Activated naive CD8-positive, alpha-beta T cell treated with anti-CD3 and anti-CD28 coated beads, Interleukin-2, amount 10 ng/mL, durations not matched to agents 7 days and 5 days (primary cell): Measurements from ENCODE around the gene MPPED2. TPM values are rescaled to one million over a fixed set of nuclear protein-coding genes. Genes with fewer than 3 reads are reported as not detected.

Source experiments
- ATAC-seq: fragments of 150-1000 bp; cut with Tn5 transposase; one replicate; pipeline ENCODE4 v1.10.0; 2021; ENCODE audit warnings: low read depth, moderate library complexity
- POLR2A ChIA-PET: fragments of 350-600 bp; sonication (Branson Sonifier 250); formaldehyde crosslinking; loops from one replicate; lab custom pipeline; 2021; ENCODE audit warnings: antibody characterized with exemption; lab: Charles Lee
- DNase-seq: peaks from one replicate; pipeline ENCODE4 v3.0.0; 2021
- H3K27ac Mint-ChIP-seq: one replicate; pipeline ENCODE4 v1.8.0; 2022; ENCODE audit warnings: mild to moderate bottlenecking, mixed read lengths
- H3K27me3 Mint-ChIP-seq: one replicate; pipeline ENCODE4 v1.8.0; 2022; ENCODE audit warnings: mild to moderate bottlenecking, moderate library complexity, mixed read lengths
- H3K36me3 Mint-ChIP-seq: one replicate; pipeline ENCODE4 v1.8.0; 2021; ENCODE audit warnings: mild to moderate bottlenecking, mixed read lengths
- H3K4me1 Mint-ChIP-seq: one replicate; pipeline ENCODE4 v1.8.0; 2021; ENCODE audit warnings: mixed read lengths
- H3K4me3 Mint-ChIP-seq: one replicate; pipeline ENCODE4 v1.8.0; 2022; ENCODE audit warnings: mild to moderate bottlenecking, moderate library complexity, mixed read lengths
- H3K9me3 Mint-ChIP-seq: one replicate; pipeline ENCODE4 v1.8.0; 2021; ENCODE audit warnings: mixed read lengths
- total RNA-seq, 2 experiments: library from RNA; stranded (reverse); gene quantifications; one replicate each; pipeline ENCODE4 v1.2.3, GENCODE V29; 2021

MPPED2 gene
- total RNA-seq, 2 experiments from 2014 or later: not detected

DNA sequence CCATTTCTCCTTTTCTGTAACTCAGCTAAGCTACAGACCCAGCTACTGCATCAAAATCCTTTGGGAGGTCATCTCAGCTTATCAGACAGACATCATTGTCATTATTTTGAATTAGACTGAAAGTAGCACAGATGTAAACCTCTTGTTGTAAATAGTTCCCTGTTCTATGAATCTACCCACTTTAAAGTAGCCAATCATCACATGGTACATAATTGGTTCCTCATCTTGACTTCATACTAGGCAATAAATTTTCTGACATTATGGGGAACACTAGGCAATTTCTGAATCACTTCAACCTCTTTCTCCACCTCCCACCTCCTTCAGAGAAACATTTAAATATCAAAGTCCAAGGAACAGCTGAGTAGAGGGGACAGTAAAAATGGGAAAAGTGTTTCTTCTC lies 47.9 kb downstream of the MPPED2 start:
- POLR2A ChIA-PET: no interaction called here
- Mint-ChIP-seq H3K4me1 (no peaks in the 10 kb centered on the region), H3K36me3 (no peaks in the 10 kb centered on the region), H3K4me3 (no peak overlapping the region), H3K27ac (no peak overlapping the region), H3K9me3 (no peaks in the 10 kb centered on the region), H3K27me3 (peaks cover 2% of the 10 kb centered on the region)
- DNase-seq: no peak
- ATAC-seq: no peak

DNA sequence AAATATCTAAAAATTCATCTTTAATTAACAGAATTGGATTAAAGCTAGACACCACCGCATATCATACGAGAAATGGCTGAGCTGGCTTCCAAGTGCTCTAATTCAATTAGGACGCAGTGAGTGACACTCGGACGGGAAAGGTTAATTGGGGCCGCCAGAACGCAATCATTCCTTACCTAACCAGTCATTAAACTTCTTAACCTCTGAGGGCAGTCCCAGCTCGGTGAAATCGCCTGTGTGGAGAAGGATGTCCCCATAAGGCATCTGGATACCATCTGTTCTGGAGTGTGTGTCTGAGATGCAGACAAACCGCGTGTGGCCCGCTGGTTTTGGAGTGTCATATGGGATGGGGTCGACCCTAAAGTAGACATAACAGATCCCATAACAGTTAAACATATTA lies 50.3 kb downstream of the MPPED2 start:
- Mint-ChIP-seq H3K27me3 (no peaks in the 10 kb centered on the region), H3K27ac (no peak overlapping the region), H3K4me1 (no peaks in the 10 kb centered on the region), H3K4me3 (no peak overlapping the region), H3K9me3 (no peaks in the 10 kb centered on the region), H3K36me3 (no peaks in the 10 kb centered on the region)
- POLR2A ChIA-PET: no interaction called here
- no peak for ATAC-seq
- no peak for DNase-seq

DNA sequence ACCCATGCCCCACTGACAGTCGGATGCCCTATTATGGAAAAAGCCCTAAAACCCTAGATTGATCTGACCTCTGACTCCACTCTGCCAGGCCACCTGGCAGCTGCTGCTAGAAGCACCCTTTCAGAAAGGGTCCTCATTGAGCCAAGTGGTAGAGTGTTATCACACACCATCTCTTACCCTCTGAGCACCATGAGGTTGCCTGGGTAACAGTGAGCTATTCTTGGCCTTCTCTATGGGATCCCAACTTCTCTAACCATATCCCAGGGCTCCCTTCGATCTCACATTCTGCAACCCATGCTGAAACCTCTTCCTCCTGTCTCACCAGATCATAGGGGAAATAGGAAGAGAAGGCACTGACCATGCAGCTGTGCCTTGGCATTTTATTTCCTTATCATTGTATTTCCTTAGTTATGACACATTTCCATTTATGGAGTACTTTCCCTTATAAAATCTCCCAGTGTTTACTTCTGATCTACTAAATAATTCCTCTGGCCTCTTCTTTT lies 52.7 kb downstream of the MPPED2 start:
- H3K9me3 Mint-ChIP-seq: no peaks in the 10 kb centered on the region
- H3K27me3 Mint-ChIP-seq: no peaks in the 10 kb centered on the region
- no peak overlapping the region for H3K27ac Mint-ChIP-seq
- ATAC-seq: no peak
- no peaks in the 10 kb centered on the region for H3K4me1 Mint-ChIP-seq
- POLR2A ChIA-PET: no interaction called here
- no peaks in the 10 kb centered on the region for H3K36me3 Mint-ChIP-seq
- DNase-seq: no peak
- no peak overlapping the region for H3K4me3 Mint-ChIP-seq

DNA sequence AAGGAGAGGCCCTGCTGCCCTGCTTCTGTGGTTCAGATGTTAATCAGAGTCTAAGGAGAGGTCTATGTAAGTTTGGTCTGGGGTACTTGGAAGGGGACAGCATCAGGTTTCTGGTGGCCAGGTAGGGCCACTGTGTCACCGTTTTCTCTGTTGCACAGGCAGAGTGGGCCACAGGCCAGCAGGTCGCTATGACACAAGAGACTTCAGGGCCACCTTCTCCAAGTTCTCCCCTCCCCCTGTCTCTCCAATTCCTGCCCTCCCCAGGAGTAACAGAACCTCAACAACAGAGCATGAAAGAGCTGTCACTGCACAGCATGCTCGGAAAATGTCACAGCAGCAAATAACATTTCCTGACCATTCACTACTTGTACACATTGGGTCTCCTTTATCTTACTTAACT lies 58.6 kb downstream of the MPPED2 start:
- POLR2A ChIA-PET: no interaction called here
- Mint-ChIP-seq H3K27ac (no peak overlapping the region), H3K9me3 (no peaks in the 10 kb centered on the region), H3K4me1 (no peaks in the 10 kb centered on the region), H3K4me3 (no peak overlapping the region), H3K27me3 (peaks cover 5% of the 10 kb centered on the region), H3K36me3 (no peaks in the 10 kb centered on the region)
- no peak for DNase-seq
- ATAC-seq: no peak

DNA sequence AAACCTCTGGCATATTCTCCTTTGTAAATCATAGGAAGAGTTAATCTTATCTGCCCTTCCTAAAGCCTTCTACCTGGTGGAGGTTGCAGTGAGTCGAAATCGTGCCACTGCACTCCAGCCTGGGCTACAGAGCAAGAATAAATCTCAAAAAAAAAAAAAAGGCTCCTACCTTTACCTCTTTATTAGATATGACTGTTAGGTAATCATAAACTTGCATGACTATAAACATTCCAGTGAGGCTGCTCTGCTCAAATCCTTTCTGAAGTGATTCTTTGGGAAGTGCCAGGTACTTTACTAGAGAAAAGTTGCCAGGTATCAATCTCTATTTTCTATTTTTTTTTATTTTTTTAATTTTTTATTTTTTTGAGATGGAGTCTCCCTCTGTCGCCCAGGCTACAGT lies 59.6 kb downstream of the MPPED2 start:
- Mint-ChIP-seq H3K27me3 (peaks cover 7% of the 10 kb centered on the region), H3K27ac (no peak overlapping the region), H3K4me1 (no peaks in the 10 kb centered on the region)

DNA sequence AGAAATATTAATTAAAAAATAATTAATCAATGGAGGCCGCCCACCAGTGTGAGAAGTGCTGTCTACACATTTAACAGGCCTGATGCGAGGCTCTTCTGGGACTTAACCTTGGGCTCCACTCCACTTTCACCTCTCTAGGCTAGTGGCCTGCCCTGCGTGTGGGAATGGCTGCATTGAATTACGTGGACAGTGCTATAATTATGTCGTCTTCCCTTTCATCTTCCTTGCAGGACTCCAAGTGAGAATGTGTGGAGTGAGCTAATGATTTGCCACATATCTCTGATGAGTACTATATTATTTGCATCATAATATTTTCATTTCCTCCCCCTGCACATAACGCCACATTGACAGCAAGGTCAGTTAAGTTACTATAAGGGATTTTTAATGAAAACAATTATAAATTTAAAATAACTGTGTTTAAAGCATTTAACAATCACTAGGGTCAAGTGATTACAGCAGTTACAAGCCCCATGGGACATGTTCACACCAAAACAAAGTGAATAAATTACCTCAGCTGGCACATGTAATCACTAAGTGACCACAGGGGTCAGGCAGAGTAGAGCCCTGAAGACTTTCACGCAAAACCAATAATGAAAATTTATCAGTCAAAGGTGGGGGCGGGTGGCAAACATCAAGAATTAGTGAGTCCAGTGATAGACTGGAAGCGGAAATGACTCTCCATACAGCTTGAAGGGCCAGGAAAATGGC lies 63.5 kb downstream of the MPPED2 start:
- H3K36me3 Mint-ChIP-seq: no peaks in the 10 kb centered on the region
- ATAC-seq (no peak), DNase-seq (no peak)
- no peak overlapping the region for H3K27ac Mint-ChIP-seq
- POLR2A ChIA-PET: no interaction called here
- H3K4me3 Mint-ChIP-seq: no peak overlapping the region
- no peaks in the 10 kb centered on the region for H3K9me3 Mint-ChIP-seq
- no peaks in the 10 kb centered on the region for H3K4me1 Mint-ChIP-seq
- peaks cover 10% of the 10 kb centered on the region for H3K27me3 Mint-ChIP-seq

More for the DNA sequence above, 59.6 kb downstream of the MPPED2 start:
- Mint-ChIP-seq H3K9me3 (no peaks in the 10 kb centered on the region), H3K4me3 (no peak overlapping the region), H3K36me3 (no peaks in the 10 kb centered on the region)
- ATAC-seq (no peak), DNase-seq (no peak)
- POLR2A ChIA-PET: no interaction called here

DNA sequence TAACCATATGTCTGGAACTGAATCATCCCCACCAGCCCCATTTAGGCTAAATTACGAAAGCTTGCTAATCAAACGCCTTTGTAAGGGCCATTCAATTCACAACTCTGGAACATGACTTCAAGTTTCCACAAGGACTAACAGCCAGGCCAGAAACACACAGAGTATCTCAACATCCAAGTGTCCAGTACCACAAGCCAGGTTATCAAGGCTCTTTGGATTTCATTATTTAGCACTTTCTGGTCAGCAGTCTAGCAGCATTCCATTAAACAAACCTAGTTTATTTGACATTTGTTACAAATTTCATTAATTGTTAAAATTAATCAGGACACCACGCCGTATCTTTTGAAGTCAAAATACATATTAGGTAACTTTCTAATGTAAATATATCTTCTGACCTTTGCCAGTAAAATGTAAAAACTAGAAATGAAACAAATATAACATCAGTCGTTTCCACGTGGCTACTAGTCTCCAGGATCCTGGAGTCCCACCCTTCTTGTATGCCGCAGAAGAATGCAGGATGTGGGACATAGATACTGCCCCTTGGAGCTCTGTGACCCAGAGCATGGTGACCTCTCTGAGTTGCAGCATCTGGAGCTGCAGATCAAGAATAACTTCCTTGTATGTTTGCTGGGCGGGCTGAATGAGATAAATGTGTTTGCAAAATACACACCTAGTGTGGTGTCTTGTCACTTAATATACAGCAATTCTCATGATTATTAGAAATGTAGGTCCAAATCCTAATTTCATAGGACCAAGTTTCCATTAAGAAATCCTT lies 64.7 kb downstream of the MPPED2 start:
- Mint-ChIP-seq H3K27ac (no peak overlapping the region), H3K36me3 (no peaks in the 10 kb centered on the region), H3K9me3 (no peaks in the 10 kb centered on the region), H3K27me3 (peaks cover 16% of the 10 kb centered on the region), H3K4me3 (no peak overlapping the region), H3K4me1 (no peaks in the 10 kb centered on the region)
- DNase-seq (no peak), ATAC-seq (no peak)
- POLR2A ChIA-PET: no interaction called here

DNA sequence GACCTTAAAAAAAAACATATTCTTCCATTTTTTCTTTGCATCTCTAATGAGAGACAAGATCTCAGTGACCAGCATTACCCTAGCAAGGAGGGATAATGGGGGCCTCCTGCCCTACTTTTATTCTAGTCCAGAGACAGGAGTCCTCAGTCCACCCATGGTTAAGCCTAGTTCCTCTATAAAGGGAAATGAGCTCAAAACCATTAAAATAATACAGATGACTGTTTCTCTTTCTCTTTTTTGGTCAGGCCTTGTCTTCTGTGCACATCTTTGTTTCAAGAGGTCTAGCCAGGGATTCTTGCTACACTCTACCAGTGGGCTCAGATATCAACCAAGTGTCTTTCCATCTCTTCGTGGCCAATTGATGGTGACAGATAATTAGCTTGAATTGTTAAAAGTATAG lies 73.1 kb downstream of the MPPED2 start:
- Mint-ChIP-seq H3K4me1 (peaks cover 6% of the 10 kb centered on the region), H3K9me3 (no peaks in the 10 kb centered on the region), H3K27ac (no peak overlapping the region), H3K36me3 (no peaks in the 10 kb centered on the region), H3K4me3 (no peak overlapping the region), H3K27me3 (peaks cover 30% of the 10 kb centered on the region)
- ATAC-seq (no peak), DNase-seq (no peak)
- POLR2A ChIA-PET: no interaction called here

DNA sequence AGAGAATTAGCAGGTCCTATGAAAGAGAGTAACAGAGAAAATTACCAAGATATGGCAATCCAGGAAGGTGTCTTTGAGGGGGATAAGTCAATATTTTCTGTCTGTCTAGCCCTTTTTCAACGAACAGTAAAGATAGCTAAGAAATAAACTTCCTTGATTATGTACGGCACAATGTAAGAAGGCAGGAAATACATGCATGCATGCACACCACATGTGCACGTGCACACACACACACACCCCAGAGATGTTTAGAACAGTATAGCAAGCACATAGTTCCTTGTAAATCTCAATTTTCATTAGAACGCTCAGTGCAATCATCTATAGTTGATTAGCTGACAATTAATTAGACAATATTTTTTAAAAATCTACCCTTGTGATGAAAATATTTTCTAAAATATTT lies 74.7 kb downstream of the MPPED2 start:
- Mint-ChIP-seq H3K36me3 (no peaks in the 10 kb centered on the region), H3K27ac (no peak overlapping the region), H3K4me1 (peaks cover 6% of the 10 kb centered on the region), H3K4me3 (no peak overlapping the region), H3K9me3 (no peaks in the 10 kb centered on the region), H3K27me3 (peaks cover 31% of the 10 kb centered on the region)
- ATAC-seq (no peak), DNase-seq (no peak)
- POLR2A ChIA-PET: no interaction called here

DNA sequence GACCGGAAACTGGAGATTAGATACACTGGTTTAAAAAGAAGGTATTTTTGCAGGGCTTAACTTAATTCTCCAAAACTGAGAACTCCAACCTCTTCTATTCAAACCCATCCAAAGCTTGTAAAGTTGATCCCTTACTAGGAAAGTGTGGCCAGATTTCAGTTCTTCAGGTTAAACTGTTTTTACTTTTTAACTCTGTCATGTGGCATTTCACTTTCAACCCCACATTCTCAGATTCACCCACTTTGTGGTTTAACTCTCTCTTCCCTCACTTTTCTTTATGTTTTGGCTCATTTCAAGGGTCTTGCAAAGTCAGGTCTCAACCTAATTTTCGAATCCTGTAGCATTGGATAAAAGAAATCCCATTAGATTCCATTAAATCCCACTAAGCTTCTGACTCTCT lies 75.4 kb downstream of the MPPED2 start:
- POLR2A ChIA-PET: no interaction called here
- Mint-ChIP-seq H3K4me1 (peaks cover 6% of the 10 kb centered on the region), H3K36me3 (no peaks in the 10 kb centered on the region), H3K27ac (no peak overlapping the region), H3K9me3 (no peaks in the 10 kb centered on the region), H3K27me3 (peaks cover 28% of the 10 kb centered on the region), H3K4me3 (no peak overlapping the region)
- DNase-seq: no peak
- no peak for ATAC-seq

DNA sequence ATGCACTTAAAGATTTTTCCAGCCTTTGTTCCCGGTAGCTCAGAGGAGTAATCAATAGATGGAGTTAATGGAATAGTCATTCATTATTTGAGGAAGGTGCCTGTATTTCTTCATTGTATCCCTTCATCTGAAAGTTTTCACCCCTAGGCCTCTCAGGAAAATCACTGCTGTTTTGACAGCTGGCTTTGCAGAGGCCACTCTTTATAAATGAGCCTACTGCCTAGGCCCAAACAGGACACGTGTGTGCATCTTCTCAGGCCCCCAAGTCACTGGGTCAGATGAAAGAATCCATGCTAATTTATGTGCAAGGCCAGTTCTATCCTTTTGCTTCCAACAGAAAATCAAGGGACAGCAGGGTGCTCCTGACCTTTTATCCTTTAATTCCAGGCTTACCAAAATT lies 76.8 kb downstream of the MPPED2 start:
- Mint-ChIP-seq H3K27ac (no peak overlapping the region), H3K4me3 (no peak overlapping the region), H3K4me1 (peaks cover 6% of the 10 kb centered on the region), H3K36me3 (no peaks in the 10 kb centered on the region), H3K9me3 (no peaks in the 10 kb centered on the region), H3K27me3 (peaks cover 30% of the 10 kb centered on the region)
- POLR2A ChIA-PET: no interaction called here
- DNase-seq (no peak), ATAC-seq (no peak)

DNA sequence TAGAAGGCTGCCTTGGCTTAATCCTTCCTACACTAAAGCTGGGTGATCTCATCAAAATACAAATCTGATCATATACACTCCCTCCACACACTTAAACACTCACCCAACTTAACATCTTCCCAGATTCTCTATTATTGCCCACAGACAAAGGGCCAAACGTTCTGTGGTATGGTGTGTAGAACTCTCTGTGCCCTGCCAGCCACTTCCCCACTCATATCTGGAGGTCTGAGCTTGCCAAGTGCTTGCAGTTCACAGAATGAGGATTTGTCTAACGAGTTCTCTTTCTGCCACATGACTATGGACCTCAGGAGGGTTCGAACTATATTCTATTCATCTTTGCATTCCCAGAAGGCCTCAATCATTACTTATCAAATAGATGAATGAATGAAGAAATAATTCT lies 77.6 kb downstream of the MPPED2 start:
- H3K36me3 Mint-ChIP-seq: no peaks in the 10 kb centered on the region
- no peak for ATAC-seq
- no peak overlapping the region for H3K27ac Mint-ChIP-seq
- DNase-seq: no peak
- POLR2A ChIA-PET: no interaction called here
- H3K4me1 Mint-ChIP-seq: peaks cover 6% of the 10 kb centered on the region
- H3K27me3 Mint-ChIP-seq: peaks cover 24% of the 10 kb centered on the region
- H3K4me3 Mint-ChIP-seq: no peak overlapping the region
- H3K9me3 Mint-ChIP-seq: no peaks in the 10 kb centered on the region

DNA sequence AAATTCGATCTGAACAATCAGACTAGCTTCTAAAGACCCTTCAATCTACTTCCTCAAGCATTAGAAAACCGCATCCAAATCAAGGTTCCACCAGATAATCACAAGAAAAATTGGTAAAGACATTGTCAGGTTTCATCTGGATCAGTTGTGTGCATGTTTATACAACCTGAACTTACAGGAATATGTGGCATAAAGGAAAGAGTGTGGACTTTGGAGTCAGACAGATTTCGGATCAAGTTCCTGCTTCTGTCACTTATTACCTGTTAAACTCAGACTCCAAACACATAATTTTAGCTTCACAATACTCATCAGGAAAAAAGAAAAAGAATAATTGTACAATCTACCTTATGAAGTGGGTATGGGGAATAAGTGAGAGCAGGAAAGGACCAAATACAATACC lies 80.5 kb downstream of the MPPED2 start:
- POLR2A ChIA-PET: no interaction called here
- ATAC-seq: no peak
- no peak for DNase-seq
- H3K27me3 Mint-ChIP-seq: peaks cover 30% of the 10 kb centered on the region
- H3K36me3 Mint-ChIP-seq: no peaks in the 10 kb centered on the region
- H3K27ac Mint-ChIP-seq: no peak overlapping the region
- H3K4me1 Mint-ChIP-seq: no peaks in the 10 kb centered on the region
- H3K4me3 Mint-ChIP-seq: no peak overlapping the region
- peaks cover 1% of the 10 kb centered on the region for H3K9me3 Mint-ChIP-seq

DNA sequence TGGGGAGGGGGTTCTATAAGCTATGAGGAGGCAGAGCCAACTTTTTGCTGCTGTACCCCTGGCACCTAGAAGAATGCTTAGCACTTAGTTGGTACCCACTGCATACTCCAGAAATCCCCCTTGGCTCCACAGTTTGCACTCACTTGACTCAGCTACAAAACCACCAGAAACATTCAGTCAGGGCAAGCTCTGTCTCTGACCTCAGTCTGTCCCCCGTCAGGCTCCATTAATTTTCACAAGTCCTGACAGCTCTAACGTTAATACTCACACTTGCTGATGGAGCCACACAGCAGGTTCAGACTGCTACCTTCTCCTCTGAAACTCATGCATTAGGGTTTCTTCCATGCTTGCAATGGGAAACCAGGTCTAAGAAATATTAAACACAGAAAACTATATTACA lies 81.7 kb downstream of the MPPED2 start:
- no peaks in the 10 kb centered on the region for H3K36me3 Mint-ChIP-seq
- H3K27me3 Mint-ChIP-seq: peaks cover 30% of the 10 kb centered on the region
- H3K4me3 Mint-ChIP-seq: no peak overlapping the region
- DNase-seq (no peak), ATAC-seq (no peak)
- peaks cover 1% of the 10 kb centered on the region for H3K9me3 Mint-ChIP-seq
- no peaks in the 10 kb centered on the region for H3K4me1 Mint-ChIP-seq
- no peak overlapping the region for H3K27ac Mint-ChIP-seq
- POLR2A ChIA-PET: no interaction called here
